Smooth muscle cell (in vitro differentiated cells): Measurements from ENCODE around the gene CWF19L2. TPM values are rescaled to one million over a fixed set of nuclear protein-coding genes. Genes with fewer than 3 reads are reported as not detected.

Experiments used
- DNase-seq: peaks from one replicate; lab custom pipeline; 2025; ENCODE audit not compliant: unreplicated experiment; lab: John Stamatoyannopoulos, UW
- H2AFZ ChIP-seq: fragments of 200-600 bp; sonication (generic); 2 replicates; pipeline ENCODE4 v1.6.0; 2016; ENCODE audit warnings: antibody characterized with exemption, low read depth, mild to moderate bottlenecking
- H3F3A ChIP-seq: fragments of 200-600 bp; sonication (generic); 2 replicates; pipeline ENCODE4 v1.6.0; 2017; ENCODE audit warnings: antibody characterized with exemption, low read depth
- H3K27ac ChIP-seq: fragments of 200-600 bp; sonication (generic); 2 replicates; pipeline ENCODE4 v1.5.1; 2016; ENCODE audit warnings: low read depth, mild to moderate bottlenecking
- H3K27me3 ChIP-seq: fragments of 200-600 bp; sonication (generic); 2 replicates; pipeline ENCODE4 v1.6.1; 2016; ENCODE audit warnings: low read depth, mild to moderate bottlenecking
- H3K36me3 ChIP-seq: fragments of 200-600 bp; sonication (generic); 2 replicates; pipeline ENCODE4 v1.5.1; 2016; ENCODE audit warnings: low read depth
- H3K4me1 ChIP-seq: fragments of 200-600 bp; sonication (generic); 2 replicates; pipeline ENCODE4 v1.5.1; 2016; ENCODE audit warnings: low read depth
- H3K4me2 ChIP-seq: fragments of 200-600 bp; sonication (generic); 2 replicates; pipeline ENCODE4 v1.6.0; 2016; ENCODE audit warnings: mild to moderate bottlenecking
- H3K4me3 ChIP-seq: fragments of 200-600 bp; sonication (generic); 2 replicates; pipeline ENCODE4 v1.5.1; 2016; ENCODE audit warnings: mild to moderate bottlenecking
- H3K79me2 ChIP-seq: fragments of 200-600 bp; sonication (generic); 2 replicates; pipeline ENCODE4 v1.6.0; 2016; ENCODE audit warnings: low read depth, mild to moderate bottlenecking
- H3K9ac ChIP-seq: fragments of 200-600 bp; sonication (generic); 2 replicates; pipeline ENCODE4 v1.6.0; 2016; ENCODE audit warnings: low read depth
- H3K9me3 ChIP-seq: fragments of 200-600 bp; sonication (generic); replicated peaks from 2 replicates; pipeline ENCODE4 v1.5.1; 2016; ENCODE audit warnings: low read depth
- H4K20me1 ChIP-seq: fragments of 200-600 bp; sonication (generic); 2 replicates; pipeline ENCODE4 v1.6.0; 2016; ENCODE audit warnings: low read depth
- CTCF ChIP-seq: fragments of 200-600 bp; sonication (generic); IDR thresholded peaks from 2 replicates; pipeline ENCODE4 v1.5.1; 2017; ENCODE audit warnings: borderline replicate concordance, mild to moderate bottlenecking, antibody characterized with exemption; ENCODE audit not compliant: insufficient read depth, poor library complexity, severe bottlenecking
- WGBS: methylation state at CpG from one replicate; pipeline ENCODE4 v1.1.7; 2016; ENCODE audit warnings: low lambda C conversion rate; 5-methylcytosine and 5-hydroxymethylcytosine counted together
- polyA plus RNA-seq: library from polyadenylated mRNA; unstranded; fragments of >200 nt; fragmentation: Nextera tagmentation; extraction: Ambion mirVana; gene quantifications from 2 replicates; pipeline ENCODE4 v1.2.1, GENCODE V29; 2016
- total RNA-seq: library from RNA; depleted of rRNA; stranded (reverse); fragments of >200 nt; gene quantifications from 2 replicates; pipeline ENCODE4 v1.2.3, GENCODE V29; 2014

CWF19L2 gene
- total and polyA plus RNA-seq, 2 experiments from 2014 or later = 4.2 to 17.6 TPM

GRCh38 chr11:107385361-107385981 is 72.2 kb downstream of the CWF19L2 start:
- H3K27ac ChIP-seq = no peak overlapping the region
- H3K36me3 ChIP-seq = peaks cover 5% of the 10 kb centered on the region
- H2AFZ ChIP-seq = no peak overlapping the region
- no peak overlapping the region for H3K9ac ChIP-seq
- H4K20me1 ChIP-seq = no peaks in the 10 kb centered on the region
- DNase-seq = no peak
- no peak for TF ChIP-seq CTCF
- H3K27me3 ChIP-seq = no peaks in the 10 kb centered on the region
- WGBS = 94% methylated on average over 3 of the region's 3 CpGs
- no peak overlapping the region for H3K4me3 ChIP-seq
- no peaks in the 10 kb centered on the region for H3F3A ChIP-seq
- no peaks in the 10 kb centered on the region for H3K9me3 ChIP-seq
- no peak overlapping the region for H3K4me2 ChIP-seq
- H3K79me2 ChIP-seq = no peaks in the 10 kb centered on the region
- H3K4me1 ChIP-seq = no peaks in the 10 kb centered on the region

- no peaks in the 10 kb centered on the region for H3K27me3 ChIP-seq
- DNase-seq = no peak
- no peaks in the 10 kb centered on the region for H4K20me1 ChIP-seq
- H3K79me2 ChIP-seq = no peaks in the 10 kb centered on the region
- H3K4me1 ChIP-seq = no peaks in the 10 kb centered on the region
- WGBS = 91% methylated on average over 1 of the region's 1 CpG
- no peaks in the 10 kb centered on the region for H3K9me3 ChIP-seq
- H3K9ac ChIP-seq = no peak overlapping the region
- H3F3A ChIP-seq = no peaks in the 10 kb centered on the region
- no peak overlapping the region for H2AFZ ChIP-seq
- no peak for TF ChIP-seq CTCF
- no peak overlapping the region for H3K4me3 ChIP-seq
- H3K4me2 ChIP-seq = no peak overlapping the region
- no peak overlapping the region for H3K27ac ChIP-seq
- H3K36me3 ChIP-seq = no peaks in the 10 kb centered on the region
Observed at GRCh38 chr11:107384144-107384852, 73.3 kb downstream of the CWF19L2 start.

GRCh38 chr11:107372439-107372838 is 85.2 kb downstream of the CWF19L2 start:
- Histone ChIP-seq H3K4me2 (no peak overlapping the region), H4K20me1 (no peaks in the 10 kb centered on the region), H3K79me2 (no peaks in the 10 kb centered on the region), H3K9ac (no peak overlapping the region), H3K36me3 (no peaks in the 10 kb centered on the region), H3K27me3 (no peaks in the 10 kb centered on the region), H3F3A (no peaks in the 10 kb centered on the region), H3K4me1 (no peaks in the 10 kb centered on the region), H2AFZ (no peak overlapping the region), H3K27ac (no peak overlapping the region), H3K9me3 (no peaks in the 10 kb centered on the region), H3K4me3 (no peak overlapping the region)
- WGBS = no CpG with 5 or more reads among the region's 7 CpGs
- no peak for TF ChIP-seq CTCF
- no peak for DNase-seq

GRCh38 chr11:107370390-107370789 is 87.2 kb downstream of the CWF19L2 start:
- Histone ChIP-seq H4K20me1 (no peaks in the 10 kb centered on the region), H3K79me2 (no peaks in the 10 kb centered on the region), H3K36me3 (no peaks in the 10 kb centered on the region), H3F3A (no peaks in the 10 kb centered on the region), H2AFZ (no peak overlapping the region), H3K4me3 (no peak overlapping the region), H3K27ac (no peak overlapping the region), H3K4me2 (no peak overlapping the region), H3K9me3 (no peaks in the 10 kb centered on the region), H3K9ac (no peak overlapping the region), H3K4me1 (no peaks in the 10 kb centered on the region), H3K27me3 (no peaks in the 10 kb centered on the region)
- no peak for DNase-seq
- no CpG with 5 or more reads among the region's 1 CpG for WGBS
- no peak for TF ChIP-seq CTCF
